ENCODE data around the gene SBF2. TPM values are rescaled to one million over a fixed set of nuclear protein-coding genes. Genes with fewer than 3 reads are reported as not detected.

Gene SBF2
- total and polyA plus RNA-seq, 2 donors (not counting 3 experiments of a cell fraction or from before 2014, with no cell fraction given): 15.4 to 42.4 TPM

DNA sequence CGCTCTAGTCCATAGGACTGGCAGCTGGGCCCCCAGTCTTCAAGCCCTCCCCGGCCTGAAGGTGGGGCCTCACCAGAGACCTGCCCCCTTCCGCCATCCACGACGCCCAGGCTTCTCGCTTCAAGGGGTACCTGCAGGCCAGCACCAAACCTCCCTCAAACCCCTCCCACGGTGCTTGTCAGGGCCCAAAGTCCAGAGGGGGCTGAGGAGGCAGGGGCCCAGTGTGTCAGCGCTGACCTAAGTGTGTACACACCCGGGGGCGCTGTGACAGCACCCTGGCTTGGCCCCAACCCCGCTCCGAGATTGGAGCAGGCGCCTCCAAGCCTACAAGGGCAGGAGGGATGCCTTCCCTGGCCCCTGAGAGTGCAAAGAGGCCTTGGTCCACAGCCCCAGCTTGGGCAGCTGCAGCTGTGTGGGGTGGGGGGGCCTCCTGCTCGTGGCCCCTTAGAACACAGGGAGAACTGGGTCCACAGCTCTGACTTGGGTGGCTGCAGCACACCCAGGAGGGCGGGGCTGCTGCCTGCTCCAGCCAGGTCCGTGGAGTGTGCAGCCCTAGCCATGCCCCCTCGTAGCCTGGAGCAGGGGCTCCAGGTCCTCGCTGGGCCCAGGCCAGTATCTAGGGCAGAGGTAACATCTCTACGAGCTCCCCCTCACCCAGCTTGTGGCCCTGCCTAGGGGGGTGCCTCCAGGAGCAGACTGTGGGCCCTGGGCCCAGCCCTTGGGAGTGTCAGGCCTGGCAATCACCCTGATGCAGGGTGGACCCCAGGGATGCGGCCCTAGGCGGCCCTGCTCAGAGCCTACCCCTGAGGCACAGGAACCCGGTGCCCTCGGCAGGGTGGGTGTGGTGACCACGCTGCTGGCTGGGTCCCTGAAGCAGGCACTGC lies 4.9 kb downstream of the SBF2 start:
- Histone ChIP-seq H3K9me3 (replicated peaks; ENCODE audit: control insufficient read depth, insufficient read depth, low read length) (no peaks in the 10 kb centered on the region), H3K9ac (replicated peaks; ENCODE audit: extremely low read depth, insufficient read depth, low read length) (no peak overlapping the region), H3K4me3 (replicated peaks in 1 of 3; ENCODE audit: insufficient read depth in 1 of 3, low read depth in 1 of 3, low read length in 3 of 3) (no peak overlapping the region), H3K4me1 (ENCODE audit: control insufficient read depth, extremely low read depth, insufficient read depth, low read length) (peaks cover 15% of the 10 kb centered on the region), H2AFZ (ENCODE audit: low read depth, low read length) (no peak overlapping the region), H3K36me3 (ENCODE audit: control insufficient read depth in 2 of 2, extremely low read depth in 1 of 2, insufficient read depth in 2 of 2, low read length in 2 of 2) (peaks cover 0 to 2% of the 10 kb centered on the region in 2 experiments), H3K4me2 (ENCODE audit: insufficient read depth, low read length) (no peak overlapping the region), H3K9me1 (replicated peaks; ENCODE audit: control insufficient read depth, extremely low read depth, insufficient read depth, low read length) (no peaks in the 10 kb centered on the region), H3K79me2 (ENCODE audit: control insufficient read depth, insufficient read depth, low read length) (peaks cover 76% of the 10 kb centered on the region), H4K20me1 (replicated peaks; ENCODE audit: control insufficient read depth, extremely low read depth, insufficient read depth, low read length) (no peaks in the 10 kb centered on the region), H3K27me3 (ENCODE audit: control insufficient read depth in 2 of 2, insufficient read depth in 2 of 2, low read length in 2 of 2) (no peaks in the 10 kb centered on the region), H3K27ac (ENCODE audit: insufficient read depth, low read depth, low read length) (no peak overlapping the region)
- no peak for DNase-seq (ENCODE audit: low read depth, low spot score)
- dilution Hi-C loops (cut with MboI; ENCODE audit: extremely low pct_ligation_motif_present, low sequenced_read_pairs): no loop called here
- intact Hi-C loops (cut with micrococcal nuclease): no loop called here
- TF ChIP-seq, protein P1, sequence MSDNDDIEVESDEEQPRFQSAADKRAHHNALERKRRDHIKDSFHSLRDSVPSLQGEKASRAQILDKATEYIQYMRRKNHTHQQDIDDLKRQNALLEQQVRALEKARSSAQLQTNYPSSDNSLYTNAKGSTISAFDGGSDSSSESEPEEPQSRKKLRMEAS (IDR thresholded peaks at IDR 0.05; ENCODE audit: insufficient read depth, insufficient read length): no peak
- TF ChIP-seq, protein P2, sequence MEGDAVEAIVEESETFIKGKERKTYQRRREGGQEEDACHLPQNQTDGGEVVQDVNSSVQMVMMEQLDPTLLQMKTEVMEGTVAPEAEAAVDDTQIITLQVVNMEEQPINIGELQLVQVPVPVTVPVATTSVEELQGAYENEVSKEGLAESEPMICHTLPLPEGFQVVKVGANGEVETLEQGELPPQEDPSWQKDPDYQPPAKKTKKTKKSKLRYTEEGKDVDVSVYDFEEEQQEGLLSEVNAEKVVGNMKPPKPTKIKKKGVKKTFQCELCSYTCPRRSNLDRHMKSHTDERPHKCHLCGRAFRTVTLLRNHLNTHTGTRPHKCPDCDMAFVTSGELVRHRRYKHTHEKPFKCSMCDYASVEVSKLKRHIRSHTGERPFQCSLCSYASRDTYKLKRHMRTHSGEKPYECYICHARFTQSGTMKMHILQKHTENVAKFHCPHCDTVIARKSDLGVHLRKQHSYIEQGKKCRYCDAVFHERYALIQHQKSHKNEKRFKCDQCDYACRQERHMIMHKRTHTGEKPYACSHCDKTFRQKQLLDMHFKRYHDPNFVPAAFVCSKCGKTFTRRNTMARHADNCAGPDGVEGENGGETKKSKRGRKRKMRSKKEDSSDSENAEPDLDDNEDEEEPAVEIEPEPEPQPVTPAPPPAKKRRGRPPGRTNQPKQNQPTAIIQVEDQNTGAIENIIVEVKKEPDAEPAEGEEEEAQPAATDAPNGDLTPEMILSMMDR (IDR thresholded peaks at IDR 0.05; ENCODE audit: extremely low read depth in 1 of 2, insufficient read depth in 1 of 2, low read depth in 1 of 2, low read length in 2 of 2): no peak
- TF ChIP-seq MYC (IDR thresholded peaks at IDR 0.05; ENCODE audit: low read depth, low read length) (no peak), POLR2AphosphoS5 (IDR thresholded peaks at IDR 0.05; ENCODE audit: insufficient read depth, low read depth, low read length) (no peak), POLR2A (IDR thresholded peaks at IDR 0.05; ENCODE audit: low read depth, low read length) (no peak), EZH2 (IDR thresholded peaks at IDR 0.05; ENCODE audit: borderline replicate concordance, low read depth, low read length, severe bottlenecking) (no peak), FOS (IDR thresholded peaks at IDR 0.05; ENCODE audit: borderline replicate concordance, insufficient read depth, low read length) (no peak), JUN (IDR thresholded peaks at IDR 0.05; ENCODE audit: borderline replicate concordance, insufficient read depth, insufficient read length, low read depth) (no peak), GATA2 (IDR thresholded peaks at IDR 0.05; ENCODE audit: insufficient read depth, insufficient read length, low read depth, low read length) (no peak)
- POLR2A ChIA-PET: interaction anchor here (1.5 kb wide), 1 partner anchor 16 kb away, joined by 7 read pairs; the partner anchor contains the start of gene ADM
- CTCF ChIA-PET: interaction anchor here (0.9 kb wide), 1 partner anchor 77 kb away, joined by 4 read pairs; no protein-coding TSS in a partner anchor
- FAIRE-seq: no peak
- BruUV-seq (replicated peaks): no TSS peak
